GM13976 (cell line): ENCODE results near the gene HIVEP3.

Experiments
- DNase-seq: peaks from one replicate; pipeline ENCODE4 v3.0.0; 2012; ENCODE audit warnings: low spot score
- CTCF ChIP-seq: IDR thresholded peaks from 2 replicates; pipeline ENCODE4 v1.5.1; 2012; ENCODE audit warnings: borderline replicate concordance, mild to moderate bottlenecking; ENCODE audit not compliant: insufficient read depth; ENCODE audit errors: extremely low read depth, missing control alignments, control extremely low read depth
- in situ Hi-C: fragments of 300-500 bp; cut with MboI; formaldehyde crosslinking; loops from one replicate; pipeline ENCODE4 v1.12.0; 2022; ENCODE audit warnings: low sequenced_read_pairs, mixed read lengths, inconsistent platforms; ENCODE audit not compliant: unreplicated experiment

The HIVEP3 gene

GRCh38 chr1:41598325-41598724, 320.4 kb downstream of the HIVEP3 start:
- in situ Hi-C loops: no loop called here
- DNase-seq: no peak
- TF ChIP-seq CTCF: no peak

GRCh38 chr1:41592451-41593125, 326.1 kb downstream of the HIVEP3 start:
- TF ChIP-seq CTCF: no peak
- no peak for DNase-seq
- in situ Hi-C loops: no loop called here

- no peak for TF ChIP-seq CTCF
- DNase-seq: no peak
- in situ Hi-C loops: no loop called here
Observed at GRCh38 chr1:41591891-41592290, 326.8 kb downstream of the HIVEP3 start.

- DNase-seq: no peak
- in situ Hi-C loops: no loop called here
- TF ChIP-seq CTCF: no peak
Observed at GRCh38 chr1:41590331-41590730, 328.4 kb downstream of the HIVEP3 start.

- in situ Hi-C loops: no loop called here
- TF ChIP-seq CTCF: no peak
- no peak for DNase-seq
Observed at GRCh38 chr1:41589395-41589794, 329.3 kb downstream of the HIVEP3 start.

- in situ Hi-C loops: no loop called here
- DNase-seq: no peak
- no peak for TF ChIP-seq CTCF
Observed at GRCh38 chr1:41588334-41588875, 330.3 kb downstream of the HIVEP3 start.
